Measurements from ENCODE around the gene ADGRL4. TPM values are rescaled to one million over a fixed set of nuclear protein-coding genes. Genes with fewer than 3 reads are reported as not detected.
A peak's percentile ranks its signal among the peaks of the same experiment; 100 is the strongest.
"Not testable (repeated sequence)": the region's sequence is repeated elsewhere in the genome, so short reads cannot be mapped to it uniquely, and the experiment has no call there.

The ADGRL4 gene
- total RNA-seq, 1 donor from 2014 or later, result 125 TPM

DNA sequence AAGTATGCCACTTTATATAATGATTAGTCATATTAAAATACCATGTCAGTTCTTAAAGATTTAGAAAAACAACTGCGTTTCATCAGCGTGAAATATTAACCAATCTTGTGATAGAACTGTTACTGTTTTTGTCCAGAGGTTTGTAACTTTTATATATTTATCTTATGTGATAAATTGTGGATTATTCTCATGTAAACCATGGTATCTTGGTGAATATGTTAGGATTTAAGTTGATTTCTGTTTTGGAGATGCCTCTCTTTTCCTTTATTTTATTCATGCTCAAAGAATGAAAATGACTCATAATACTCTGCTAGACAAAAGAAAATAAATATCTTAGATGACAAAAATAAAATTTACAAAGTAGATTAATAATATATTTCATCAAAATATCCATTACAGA is 88.4 kb downstream of the ADGRL4 start:
- DNase-seq (ENCODE audit: low read depth in 2 of 2), result no peak

DNA sequence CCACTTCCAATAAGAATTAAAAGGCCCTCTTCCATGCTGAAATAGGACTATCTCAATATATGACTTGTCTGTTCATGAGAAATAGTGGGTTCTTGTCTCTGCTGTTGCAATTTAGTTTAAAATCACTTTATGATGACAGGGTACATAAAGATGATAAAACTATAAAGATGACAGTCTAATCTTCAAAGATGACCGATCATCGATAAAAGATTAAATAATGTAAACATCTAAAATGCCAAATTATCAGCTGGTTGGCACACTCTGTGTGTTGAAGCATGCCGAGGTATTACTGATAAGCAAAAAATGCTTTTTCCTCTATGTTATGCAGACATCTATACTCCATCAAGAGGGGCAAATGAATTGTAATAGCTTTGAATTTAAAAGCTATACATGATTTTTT is 89.5 kb downstream of the ADGRL4 start:
- no peak for DNase-seq (ENCODE audit: low read depth in 2 of 2)

DNA sequence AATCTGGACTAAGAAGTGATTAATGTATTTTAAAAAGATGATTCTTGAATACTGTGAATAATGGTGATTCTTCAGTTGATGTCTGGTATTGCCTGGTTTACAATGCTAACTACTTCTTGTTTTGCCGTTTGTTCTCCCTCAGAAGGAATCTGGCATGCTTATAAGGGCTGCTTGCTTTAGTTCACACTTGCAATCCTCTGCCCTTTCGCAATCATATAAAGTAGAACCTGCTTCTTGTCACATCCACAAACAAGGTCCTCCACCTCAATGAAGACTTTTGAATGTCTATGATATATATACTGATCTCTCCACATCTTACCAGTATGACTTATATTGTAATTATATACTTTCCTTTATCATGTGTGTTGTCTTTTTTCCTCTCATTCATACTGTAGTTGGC is 92.6 kb downstream of the ADGRL4 start:
- DNase-seq (ENCODE audit: low read depth in 2 of 2), result no peak

DNA sequence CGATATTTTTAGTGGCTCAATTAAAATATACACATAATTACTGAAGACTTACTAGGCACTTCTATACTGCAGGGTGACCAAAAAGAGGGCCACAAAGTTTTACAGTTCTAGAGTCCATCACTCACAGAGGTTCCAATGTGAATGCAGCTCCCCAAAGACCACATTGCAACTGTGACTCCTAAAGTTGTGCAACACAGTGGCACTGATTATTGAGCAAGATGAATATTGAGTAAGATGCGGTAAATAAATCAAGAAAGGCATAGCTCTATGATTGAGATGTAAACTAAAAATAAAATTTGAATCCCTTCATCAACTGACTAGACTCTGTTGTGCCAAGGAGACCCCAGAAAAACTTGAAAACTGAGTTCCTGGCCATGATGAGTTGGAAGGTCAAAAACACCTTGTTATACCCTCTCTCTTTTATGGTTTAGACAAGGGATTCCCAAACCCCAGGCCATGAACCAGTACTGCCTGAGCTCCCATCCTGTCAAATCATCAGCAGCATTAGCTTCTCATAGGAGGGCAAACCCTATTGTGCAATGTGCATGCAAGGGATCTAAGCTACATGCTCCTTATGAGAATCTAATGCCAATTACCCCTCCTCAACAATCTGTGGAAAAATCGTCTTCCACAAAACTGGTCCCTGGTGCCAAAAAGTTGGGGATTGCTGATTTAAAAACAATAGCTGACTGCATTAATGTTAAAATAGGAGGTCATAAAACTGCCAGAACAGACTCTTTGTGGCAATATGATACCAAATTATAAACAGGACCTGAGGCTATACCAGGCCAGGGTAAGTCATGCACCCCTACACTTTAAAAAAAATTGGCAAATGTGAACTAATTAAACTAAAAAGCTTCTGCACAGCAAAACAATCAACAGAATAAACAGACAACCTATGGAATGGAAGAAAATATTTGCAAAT is 94.3 kb downstream of the ADGRL4 start:
- DNase-seq (ENCODE audit: low read depth in 2 of 2), result no peak

DNA sequence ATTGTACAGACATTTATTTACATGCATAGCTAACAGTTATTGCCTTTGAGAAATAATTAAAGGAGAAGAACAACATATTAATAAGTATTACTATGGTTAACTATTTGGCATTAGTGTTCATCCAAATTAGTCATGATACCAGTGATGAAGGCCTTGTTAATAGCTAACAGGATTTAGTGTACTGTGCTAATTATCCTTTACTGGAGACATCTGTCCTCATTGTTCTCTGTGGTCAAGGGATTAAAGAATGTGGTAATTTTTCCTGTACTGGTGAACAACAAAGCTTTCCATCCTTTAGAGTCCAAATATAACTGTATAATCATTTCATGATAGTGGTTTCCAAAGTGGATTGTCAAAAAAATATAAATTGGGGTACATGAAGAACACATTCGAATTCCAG is 103.9 kb downstream of the ADGRL4 start:
- DNase-seq (ENCODE audit: low read depth in 2 of 2), result no peak

DNA sequence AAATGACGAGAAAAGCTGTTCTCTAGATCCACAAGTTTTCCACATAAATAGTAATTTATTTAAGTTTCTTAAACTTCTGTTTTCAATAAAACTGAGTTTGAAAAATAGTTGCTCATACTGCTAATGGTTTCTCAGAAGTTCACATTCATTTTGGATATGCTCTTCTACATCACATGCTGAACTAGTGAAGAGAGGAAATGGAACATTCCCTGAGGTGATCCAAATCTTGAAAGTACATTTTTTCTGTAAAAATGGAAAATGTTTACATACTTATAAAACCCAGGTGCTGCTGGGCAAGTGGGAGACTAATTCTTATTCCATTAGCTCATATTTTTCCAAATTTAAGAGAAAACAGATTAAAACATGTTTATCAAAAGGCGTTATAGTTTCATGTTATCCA is 111.7 kb downstream of the ADGRL4 start:
- no peak for DNase-seq (ENCODE audit: low read depth in 2 of 2)

DNA sequence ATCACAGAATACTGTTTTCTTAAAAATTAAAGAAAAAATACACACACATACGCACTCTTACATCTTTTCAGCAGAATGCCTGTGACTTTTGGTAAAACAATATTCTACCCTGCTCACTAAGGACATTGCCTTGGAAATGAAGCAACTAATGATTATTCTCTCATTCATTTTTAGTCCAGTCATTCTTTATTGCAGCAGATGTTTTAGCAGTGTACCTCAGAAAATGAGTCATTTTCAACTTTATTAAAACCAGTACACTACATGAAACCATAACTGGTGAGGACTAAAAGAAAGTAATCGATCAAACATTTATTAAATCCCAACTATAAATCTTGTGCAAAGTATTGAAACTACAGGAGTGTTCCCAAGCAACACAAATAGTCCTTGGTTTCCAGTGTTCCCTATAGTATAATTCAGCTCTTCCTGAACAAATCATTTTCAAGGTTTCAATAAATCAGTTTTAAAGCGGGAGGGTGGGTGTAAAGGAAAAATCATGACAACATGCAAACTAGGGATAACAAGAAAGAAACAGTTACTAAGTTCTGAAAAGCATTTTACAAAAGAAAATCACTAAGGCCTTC is 114.2 kb downstream of the ADGRL4 start:
- no peak for DNase-seq (ENCODE audit: low read depth in 2 of 2)

DNA sequence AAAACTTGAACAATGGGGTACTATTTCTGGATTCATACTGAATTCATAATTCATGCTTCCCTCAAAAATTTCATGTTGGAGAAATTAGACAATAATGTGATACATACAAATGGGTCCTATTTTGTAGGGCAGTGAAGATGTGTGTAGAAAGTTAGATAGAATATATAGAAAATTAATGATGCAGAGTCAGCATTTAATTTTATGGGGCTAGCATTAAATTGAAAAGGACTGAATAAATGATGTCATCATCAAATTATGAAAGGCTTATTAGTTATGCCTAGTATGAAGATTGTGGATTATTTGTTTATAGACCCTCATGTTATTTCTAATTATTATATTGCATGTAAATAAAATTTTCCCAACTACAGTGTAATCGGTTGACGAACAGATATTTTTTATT is 119.1 kb downstream of the ADGRL4 start:
- no peak for DNase-seq (ENCODE audit: low read depth in 2 of 2)

DNA sequence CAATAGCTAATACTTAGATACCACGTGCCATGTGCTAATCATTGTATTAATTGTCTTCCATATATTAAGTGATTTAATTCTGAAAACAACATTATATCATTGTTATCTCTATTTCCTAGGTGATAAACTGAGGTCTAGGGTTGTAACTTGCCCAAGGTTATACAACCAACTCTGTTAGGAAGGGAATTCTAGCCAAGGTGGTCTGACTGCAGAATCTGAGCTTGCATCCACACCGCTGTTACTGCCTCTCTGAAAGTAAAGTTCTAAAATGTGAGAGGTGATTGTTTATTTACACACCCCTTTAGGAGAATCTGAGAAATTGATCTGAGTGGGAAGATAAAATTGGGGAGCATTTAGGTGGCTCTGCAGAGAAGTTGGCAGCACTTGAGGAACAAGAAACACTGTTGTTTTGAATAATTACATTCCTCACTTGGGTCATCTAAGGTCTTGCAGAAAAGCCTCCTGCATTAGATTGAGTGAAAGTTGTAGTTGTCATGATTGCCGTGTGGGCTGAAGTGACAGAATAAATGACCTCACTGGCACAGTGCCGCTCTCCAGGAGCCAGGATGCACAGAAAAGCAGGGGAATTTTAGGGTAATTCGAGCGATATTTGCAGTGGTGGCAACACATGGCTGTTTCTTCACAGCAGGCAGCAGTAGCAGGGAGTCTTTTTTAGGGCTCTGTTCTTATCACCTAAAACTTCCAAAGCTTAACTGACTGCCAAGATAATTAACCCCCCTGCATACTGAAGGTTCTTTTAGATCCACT is 121.7 kb downstream of the ADGRL4 start:
- DNase-seq (ENCODE audit: low read depth in 2 of 2), result no peak

DNA sequence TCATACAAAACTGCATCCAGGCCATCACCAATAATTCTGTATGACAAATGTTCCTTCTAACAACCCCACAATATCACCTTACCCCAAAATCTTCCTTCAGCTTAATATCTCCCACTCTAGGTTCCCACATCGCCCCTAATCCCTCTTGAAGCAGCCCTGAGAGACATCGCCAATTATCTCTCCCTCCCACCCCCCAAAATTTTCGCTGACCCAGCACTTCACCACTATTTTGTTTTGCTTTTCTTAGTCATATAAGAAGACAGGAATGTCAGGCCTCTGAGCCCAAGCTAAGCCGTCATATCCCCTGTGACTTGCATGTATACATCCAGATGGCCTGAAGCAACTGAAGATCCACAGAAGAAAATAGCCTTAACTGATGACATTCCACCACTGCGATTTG is 126.3 kb downstream of the ADGRL4 start:
- no peak for DNase-seq (ENCODE audit: low read depth in 2 of 2)

DNA sequence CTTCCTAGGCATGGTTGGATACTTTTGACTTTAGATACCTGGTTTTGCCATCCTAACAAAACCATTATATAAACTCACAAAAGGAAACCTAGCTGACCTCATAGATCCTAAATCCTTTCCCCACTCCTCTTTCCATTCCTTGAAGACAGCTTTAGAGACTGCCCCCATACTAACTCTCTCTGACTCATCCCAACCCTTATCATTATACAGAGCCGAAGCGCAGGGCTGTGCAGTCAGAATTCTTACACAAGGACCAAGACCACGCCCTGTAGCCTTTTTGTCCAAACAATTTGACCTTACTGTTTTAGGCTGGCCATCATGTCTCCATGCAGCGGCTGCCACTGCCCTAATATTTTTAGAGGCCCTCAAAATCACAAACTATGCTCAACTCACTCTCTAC is 130.5 kb downstream of the ADGRL4 start:
- not testable (repeated sequence) for DNase-seq (ENCODE audit: low read depth in 2 of 2)

DNA sequence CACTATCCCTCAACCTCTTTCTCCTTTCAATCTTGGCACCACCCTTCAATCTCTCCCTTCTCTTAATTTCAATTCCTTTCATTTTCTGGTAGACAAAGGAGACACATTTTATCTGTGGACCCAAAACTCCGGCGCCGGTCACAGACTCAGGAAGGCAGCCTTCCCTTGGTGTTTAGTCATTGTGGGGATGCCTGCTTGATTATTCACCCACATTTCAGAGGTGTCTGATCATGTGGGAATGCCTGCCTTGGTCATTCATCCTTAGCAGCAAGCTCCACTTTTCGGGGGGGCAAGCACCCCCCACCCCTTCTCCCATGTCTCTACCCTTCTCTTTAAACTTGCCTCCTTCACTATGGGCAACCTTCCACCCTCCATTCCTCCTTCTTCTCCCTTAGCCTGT is 133.7 kb downstream of the ADGRL4 start:
- DNase-seq (ENCODE audit: low read depth in 2 of 2), result peak in 1 of 2 donors; percentile 26

DNA sequence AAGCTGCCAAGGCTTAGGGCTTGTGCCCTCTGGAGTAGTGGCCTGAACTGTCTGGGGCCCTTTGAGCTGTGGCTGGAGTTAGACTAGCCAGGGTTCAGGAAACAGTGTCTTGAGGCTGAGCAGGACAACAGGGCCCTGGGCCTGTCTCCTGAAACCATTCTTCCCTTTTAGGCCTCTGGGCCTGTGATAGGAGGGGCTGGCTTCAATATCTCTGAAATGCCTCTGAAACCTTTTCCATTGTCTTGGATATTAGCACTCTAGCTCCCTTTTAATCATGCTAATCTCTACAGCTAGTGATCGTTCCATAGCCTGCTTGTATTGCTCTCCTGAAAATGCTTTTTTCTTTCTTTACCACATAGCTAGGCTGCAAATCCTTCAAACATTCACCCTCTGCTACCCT is 135.3 kb downstream of the ADGRL4 start:
- DNase-seq (ENCODE audit: low read depth in 2 of 2), result no peak

DNA sequence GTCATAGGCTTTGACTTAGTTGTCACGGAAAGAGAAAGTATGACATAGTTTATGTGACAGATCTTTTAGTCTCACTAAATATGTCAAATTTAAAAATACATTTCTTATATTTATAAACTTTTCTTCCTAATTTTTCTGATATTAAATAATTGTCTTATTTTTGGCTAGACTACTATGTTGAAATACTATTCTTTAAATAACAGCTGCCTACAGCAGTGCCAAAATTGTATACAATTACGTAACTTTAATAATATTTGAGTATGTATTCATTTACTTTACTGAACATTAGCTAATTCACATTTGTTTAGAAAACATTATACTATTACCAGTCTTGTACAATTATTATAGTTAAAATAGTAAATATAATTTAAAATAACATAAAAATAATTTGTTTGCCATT is 137.4 kb downstream of the ADGRL4 start:
- no peak for DNase-seq (ENCODE audit: low read depth in 2 of 2)

DNA sequence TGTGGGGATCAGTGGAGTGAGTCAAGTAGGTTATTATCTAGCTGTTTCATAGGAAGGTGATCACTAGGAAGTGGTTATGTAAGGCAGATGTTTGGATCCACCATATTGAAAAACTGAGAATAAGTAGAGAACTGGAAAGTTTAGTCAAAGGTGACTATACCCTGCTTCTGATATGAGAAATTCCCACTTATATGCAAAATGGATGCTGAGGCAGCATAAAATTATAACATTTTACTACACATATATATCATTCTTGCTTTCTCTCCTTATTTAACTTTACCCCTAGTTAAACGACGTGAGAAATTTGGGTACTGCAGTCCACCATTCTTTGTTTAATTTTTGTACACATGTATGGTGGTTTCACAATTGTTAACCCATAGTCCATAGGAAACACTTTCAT is 142.4 kb downstream of the ADGRL4 start:
- DNase-seq (ENCODE audit: low read depth in 2 of 2), result no peak

DNA sequence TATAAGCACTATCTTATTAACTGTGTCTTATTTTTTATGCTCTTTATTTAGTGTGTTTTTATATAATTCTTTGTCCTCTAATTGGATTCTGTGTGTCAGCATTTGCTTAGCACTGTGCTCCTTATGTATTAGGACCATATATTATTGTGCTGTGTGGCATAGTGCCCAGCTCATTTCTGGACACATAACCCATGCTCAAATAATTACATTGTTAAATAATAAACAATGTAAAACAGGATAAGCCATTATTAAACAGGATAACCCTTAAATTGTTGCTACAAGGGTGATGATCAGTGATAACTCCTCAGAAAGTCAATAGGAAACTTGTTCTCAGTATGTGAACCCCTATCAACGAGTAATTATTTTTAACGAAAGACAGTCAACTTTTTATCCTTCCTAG is 150.4 kb downstream of the ADGRL4 start:
- peak in 1 of 2 donors; percentile 41 for DNase-seq (ENCODE audit: low read depth in 2 of 2)

DNA sequence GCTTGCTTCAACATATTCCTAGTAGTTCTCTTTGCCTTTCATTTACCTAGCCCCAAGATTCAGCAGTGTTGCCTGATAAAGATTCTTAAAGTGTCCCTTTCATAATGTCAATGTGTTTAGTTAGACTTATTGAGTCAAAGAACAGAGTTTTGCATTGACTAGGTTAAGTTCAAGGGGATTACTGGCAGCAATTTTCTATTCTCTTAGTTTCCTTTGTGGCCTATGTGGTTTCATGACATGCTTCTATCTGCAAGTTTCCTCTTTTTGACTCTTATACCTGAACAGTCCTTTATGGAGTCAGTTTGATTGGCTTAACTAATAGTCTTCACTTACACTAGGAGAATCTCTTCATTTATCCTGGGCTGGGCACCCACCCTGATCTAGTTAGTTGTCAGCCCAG is 151.3 kb downstream of the ADGRL4 start:
- DNase-seq (ENCODE audit: low read depth in 2 of 2), result no peak

DNA sequence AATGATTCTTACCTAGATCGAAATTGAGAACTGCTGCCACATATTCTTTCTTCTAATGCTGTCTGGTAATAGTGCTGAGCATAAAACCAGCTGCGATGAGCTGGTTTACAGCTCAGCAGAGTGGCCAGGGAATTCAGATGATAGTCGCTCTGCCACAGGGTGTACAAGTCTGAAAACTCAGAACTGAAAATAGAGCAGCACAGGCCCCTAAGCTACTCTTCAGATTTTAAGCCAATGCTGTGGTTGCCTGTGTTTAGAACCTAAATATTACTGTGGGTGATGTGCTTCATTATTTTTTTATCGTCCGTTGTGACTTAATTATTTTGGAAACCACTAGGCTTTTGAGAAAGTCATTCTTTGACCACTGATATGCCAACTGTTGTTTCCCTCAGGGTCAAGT is 152.0 kb downstream of the ADGRL4 start:
- DNase-seq (ENCODE audit: low read depth in 2 of 2), result no peak

DNA sequence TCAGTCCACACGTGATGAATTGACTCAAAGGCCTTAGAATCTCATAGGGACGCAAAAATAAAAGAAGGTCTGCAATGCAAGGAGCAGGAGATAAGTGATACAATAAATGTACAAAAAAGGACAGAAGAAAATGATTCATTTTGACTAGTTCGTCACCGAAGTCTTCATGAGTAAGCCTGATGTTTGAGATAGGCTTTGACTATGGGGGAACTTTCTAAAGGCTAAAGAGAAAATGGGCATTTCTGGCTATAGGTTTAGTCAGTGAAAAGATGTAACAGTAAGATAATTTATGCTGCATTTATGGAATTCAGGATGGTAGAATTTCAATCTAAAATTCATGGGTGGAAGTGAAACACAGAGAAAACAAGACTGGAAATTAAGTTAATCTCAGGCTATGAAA is 163.0 kb downstream of the ADGRL4 start:
- DNase-seq (ENCODE audit: low read depth in 2 of 2), result no peak

DNA sequence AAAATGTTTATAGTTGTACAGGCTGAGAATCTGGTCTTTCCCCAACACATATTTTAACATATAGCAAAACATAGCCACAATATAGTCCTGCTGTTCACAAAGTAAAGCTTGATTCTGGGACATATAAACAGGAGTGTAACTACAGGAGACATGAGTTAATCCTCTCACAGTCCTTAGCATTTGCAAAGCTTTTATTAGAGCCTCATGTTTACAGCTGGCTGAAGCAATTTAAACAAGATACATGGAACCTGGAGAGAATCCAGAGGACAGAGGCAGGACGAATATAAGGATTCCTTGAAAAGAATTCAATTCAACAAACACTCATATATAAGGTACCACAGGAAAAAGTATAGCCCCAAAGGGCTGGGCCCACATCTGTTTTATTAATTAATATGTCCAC is 163.4 kb downstream of the ADGRL4 start:
- no peak for DNase-seq (ENCODE audit: low read depth in 2 of 2)

DNA sequence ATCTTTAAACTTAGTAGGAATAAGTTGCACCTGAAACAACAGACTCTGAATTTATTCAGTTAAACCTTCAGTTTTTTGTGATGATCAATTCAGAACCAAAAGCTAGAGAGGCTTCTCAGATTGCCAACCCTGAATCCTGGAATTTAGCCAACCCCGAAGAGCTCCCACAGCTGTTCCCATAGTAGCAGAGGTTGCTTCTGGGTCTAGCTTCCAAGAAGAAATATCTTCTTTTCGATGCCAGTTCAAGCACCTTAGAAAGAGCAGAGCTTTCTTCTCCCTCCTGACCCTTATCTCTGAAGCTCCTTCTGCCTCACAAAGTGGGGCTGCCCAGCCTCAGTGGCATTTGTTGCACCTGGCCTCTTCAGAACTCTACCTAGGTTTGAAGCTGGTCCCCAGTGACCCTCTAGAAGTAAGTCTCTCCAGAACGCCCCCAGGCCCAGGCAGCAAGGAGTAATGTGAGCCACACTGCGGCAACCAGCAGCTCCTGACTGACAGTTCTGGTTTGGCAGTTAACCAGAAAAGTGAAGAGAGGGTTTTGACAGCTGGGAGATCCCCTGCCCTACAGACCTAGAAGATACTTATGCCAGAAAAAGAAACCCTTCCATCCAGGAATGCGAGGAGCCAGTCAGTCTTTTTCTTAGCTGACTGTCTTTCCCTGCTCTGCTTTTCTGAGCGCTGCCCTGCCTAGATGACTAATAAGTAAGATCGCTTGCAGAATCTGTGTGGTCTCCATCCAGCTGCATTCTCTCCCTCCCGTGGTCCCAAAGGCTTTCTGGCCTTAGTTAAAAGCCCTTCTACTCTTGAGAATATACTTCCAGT is 165.9 kb downstream of the ADGRL4 start:
- DNase-seq (ENCODE audit: low read depth in 2 of 2), result peak in 1 of 2 donors; percentile 16
